HepG2 (cell line): Measurements from ENCODE around the gene TMEM139. TPM values are rescaled to one million over a fixed set of nuclear protein-coding genes. Genes with fewer than 3 reads are reported as not detected.

Experiments used
- ATM ChIP-seq: fragments of 450-650 bp; IDR thresholded peaks from 2 replicates; pipeline ENCODE4 v1.7.1; 2017; ENCODE audit warnings: mild to moderate bottlenecking, borderline replicate concordance
- CBX1 ChIP-seq: IDR thresholded peaks from one replicate; pipeline ENCODE4 v1.6.1; 2016; ENCODE audit warnings: antibody characterized with exemption, low read depth
- E2F1 ChIP-seq: sonication (generic); formaldehyde crosslinking; IDR thresholded peaks from 2 replicates; pipeline ENCODE4 v1.5.0; 2020; ENCODE audit warnings: missing genetic modification reagents
- E2F5 ChIP-seq: sonication (generic); formaldehyde crosslinking; conservative IDR thresholded peaks from 2 replicates; pipeline ENCODE4 v1.4.0; 2020; ENCODE audit warnings: missing genetic modification reagents
- FOSL2 ChIP-seq: sonication (generic); formaldehyde crosslinking; IDR thresholded peaks from 2 replicates; pipeline ENCODE4 v1.4.0; 2020; ENCODE audit warnings: missing genetic modification reagents
- IKZF1 ChIP-seq: fragments of 450-650 bp; IDR thresholded peaks from 2 replicates; pipeline ENCODE4 v1.7.1; 2016
- KLF16 ChIP-seq, 2 experiments: sonication (generic) in 1 of 2; formaldehyde crosslinking in 1 of 2; IDR thresholded peaks; 2 replicates each; pipeline versions ENCODE4 v1.6.1 to v1.8.0; 2016 to 2023; ENCODE audit warnings: missing genetic modification reagents in 2 of 2, missing compliant biosample characterization in 1 of 2
- REST ChIP-seq, 2 experiments: IDR thresholded peaks; 2 replicates each; pipeline ENCODE4 v1.6.1; 2011 to 2012; ENCODE audit warnings: low read length in 2 of 2, borderline replicate concordance in 1 of 2, low read depth in 1 of 2, mild to moderate bottlenecking in 1 of 2, moderate library complexity in 1 of 2
- SNAPC5 ChIP-seq: sonication (generic); formaldehyde crosslinking; IDR thresholded peaks from 2 replicates; pipeline ENCODE4 v1.8.1; 2023; ENCODE audit warnings: mild to moderate bottlenecking, missing genetic modification reagents, borderline replicate concordance
- ZBTB49 ChIP-seq: sonication (generic); formaldehyde crosslinking; IDR thresholded peaks from 2 replicates; pipeline ENCODE4 v1.4.0; 2020; ENCODE audit warnings: missing genetic modification reagents, borderline replicate concordance
- ZNF17 ChIP-seq: sonication (generic); formaldehyde crosslinking; IDR thresholded peaks from 2 replicates; pipeline ENCODE4 v1.5.0; 2020; ENCODE audit warnings: mild to moderate bottlenecking, missing genetic modification reagents
- ZNF205 ChIP-seq: IDR thresholded peaks from 2 replicates; pipeline ENCODE4 v1.6.1; 2018; ENCODE audit warnings: missing biosample characterization, missing genetic modification reagents
- ZNF282 ChIP-seq: fragments of 450-650 bp; IDR thresholded peaks from 2 replicates; pipeline ENCODE4 v1.6.1; 2018; ENCODE audit not compliant: partially characterized antibody
- ZNF317 ChIP-seq: sonication (generic); formaldehyde crosslinking; IDR thresholded peaks from 2 replicates; pipeline ENCODE4 v1.5.0; 2020; ENCODE audit warnings: mild to moderate bottlenecking, missing genetic modification reagents
- ZNF337 ChIP-seq: sonication (generic); formaldehyde crosslinking; IDR thresholded peaks from 2 replicates; pipeline ENCODE4 v1.5.1; 2020; ENCODE audit warnings: missing genetic modification reagents, low read depth, mild to moderate bottlenecking, borderline replicate concordance
- ZNF501 ChIP-seq: sonication (generic); formaldehyde crosslinking; IDR thresholded peaks from 2 replicates; pipeline ENCODE4 v1.5.1; 2020; ENCODE audit warnings: mild to moderate bottlenecking, moderate library complexity, missing genetic modification reagents
- ZNF737 ChIP-seq: sonication (generic); formaldehyde crosslinking; IDR thresholded peaks from 2 replicates; pipeline ENCODE4 v1.5.0; 2020; ENCODE audit warnings: missing genetic modification reagents, mild to moderate bottlenecking, borderline replicate concordance
- polyA plus RNA-seq, 8 experiments: library from polyadenylated mRNA; depleted of rRNA in 3 of 8; stranded (reverse) in 7 of 8; unstranded in 1 of 8; fragments of >200 nt; fragmentation: Illumina TruSeq in 4 of 8; extraction: Trizol in 4 of 8; gene quantifications; 2 replicates each; pipeline versions ENCODE4 v1.2.1 to v1.2.3, GENCODE V29; 2011 to 2016; ENCODE audit warnings: low read depth in 4 of 8, missing spikeins in 1 of 8, mixed read lengths in 1 of 8; ENCODE audit not compliant: insufficient read depth in 1 of 8
- total RNA-seq, 5 experiments: library from RNA; depleted of rRNA; stranded (reverse); fragments of >200 nt; fragmentation: Illumina TruSeq; extraction: Trizol; gene quantifications; 2 replicates each; pipeline ENCODE4 v1.2.3, GENCODE V29; 2016; ENCODE audit warnings: low read depth in 1 of 5
- TF ChIP-seq, protein P1 (sequence below): sonication (generic); formaldehyde crosslinking; IDR thresholded peaks from 2 replicates; pipeline ENCODE4 v1.5.1; 2020; ENCODE audit warnings: missing genetic modification reagents, mild to moderate bottlenecking, borderline replicate concordance

The TMEM139 gene
- total and polyA plus RNA-seq, 2 of the 13 experiments (the other 11 are each of a cell fraction or from before 2014, with no cell fraction given): 7.9 to 14.0 TPM

DNA sequence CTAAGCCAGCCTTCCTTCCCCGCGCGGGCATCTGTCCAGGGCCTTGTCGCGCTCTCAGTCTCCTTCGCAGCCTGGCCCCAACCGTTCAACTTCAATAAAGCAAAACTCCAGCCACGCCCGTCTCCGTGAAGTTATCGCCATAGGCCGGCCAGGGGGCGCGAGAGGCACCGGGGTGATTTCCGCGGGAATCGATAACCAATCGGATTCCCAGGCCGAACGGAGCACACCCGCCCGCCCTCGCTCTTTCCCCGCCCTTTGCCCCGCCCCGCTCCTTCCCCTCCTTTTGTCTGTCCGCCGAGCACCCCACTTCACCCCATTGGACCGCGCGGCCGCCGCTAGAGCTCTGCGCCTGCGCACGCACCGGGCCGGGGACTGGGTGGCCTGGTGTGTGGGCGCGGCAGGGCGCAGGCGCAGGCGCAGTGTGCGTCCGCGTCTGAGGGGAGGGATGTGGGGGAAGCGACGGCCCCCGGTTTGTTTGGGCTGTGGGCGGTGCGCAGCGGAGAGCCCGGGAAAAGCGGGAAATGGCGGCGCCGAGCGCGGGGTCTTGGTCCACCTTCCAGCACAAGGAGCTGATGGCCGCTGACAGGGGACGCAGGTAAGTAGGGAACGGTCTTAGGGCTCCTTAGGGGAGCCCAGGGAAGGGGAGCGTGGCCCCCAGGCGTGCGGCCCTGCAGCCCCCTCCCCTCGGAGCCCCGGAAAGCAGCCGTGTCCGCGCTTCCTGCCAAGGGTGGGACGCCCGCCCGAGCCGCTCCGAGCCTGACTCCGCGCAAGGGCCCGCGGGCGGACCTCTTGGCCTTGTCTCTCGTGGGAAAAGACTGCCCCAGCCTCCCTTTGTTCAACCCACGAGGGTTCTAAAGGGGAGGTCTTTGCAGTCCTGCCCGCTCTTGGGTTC lies 3.4 kb downstream of the TMEM139 start, which contains the start of gene CASP2 (continued):
- TF ChIP-seq ZBTB49 (CRISPR knock-in tag): no peak
- peak; percentile 83 for TF ChIP-seq E2F5
- no peak for TF ChIP-seq ZNF17 (CRISPR knock-in tag)
- TF ChIP-seq E2F1: peak; percentile 95
- TF ChIP-seq REST (IDR thresholded peaks at IDR 0.05; ENCODE audit: borderline replicate concordance in 1 of 2, low read depth in 1 of 2, low read length in 2 of 2): peak in 1 of 2 experiments; percentile 8; a peak in 1 of 4 replicates
- TF ChIP-seq FOSL2 (CRISPR knock-in tag): no peak; the same call in 1 of the 2 replicates
- no peak for TF ChIP-seq ZNF282
- TF ChIP-seq, protein P1, sequence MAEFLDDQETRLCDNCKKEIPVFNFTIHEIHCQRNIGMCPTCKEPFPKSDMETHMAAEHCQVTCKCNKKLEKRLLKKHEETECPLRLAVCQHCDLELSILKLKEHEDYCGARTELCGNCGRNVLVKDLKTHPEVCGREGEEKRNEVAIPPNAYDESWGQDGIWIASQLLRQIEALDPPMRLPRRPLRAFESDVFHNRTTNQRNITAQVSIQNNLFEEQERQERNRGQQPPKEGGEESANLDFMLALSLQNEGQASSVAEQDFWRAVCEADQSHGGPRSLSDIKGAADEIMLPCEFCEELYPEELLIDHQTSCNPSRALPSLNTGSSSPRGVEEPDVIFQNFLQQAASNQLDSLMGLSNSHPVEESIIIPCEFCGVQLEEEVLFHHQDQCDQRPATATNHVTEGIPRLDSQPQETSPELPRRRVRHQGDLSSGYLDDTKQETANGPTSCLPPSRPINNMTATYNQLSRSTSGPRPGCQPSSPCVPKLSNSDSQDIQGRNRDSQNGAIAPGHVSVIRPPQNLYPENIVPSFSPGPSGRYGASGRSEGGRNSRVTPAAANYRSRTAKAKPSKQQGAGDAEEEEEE (CRISPR knock-in tag): no peak
- peak in 1 of 2 experiments; percentile 52; a peak in 1 of 4 replicates for TF ChIP-seq KLF16 (CRISPR knock-in tag; IDR thresholded peaks at IDR 0.05)
- TF ChIP-seq SNAPC5 (CRISPR knock-in tag): no peak
- peak; percentile 80 for TF ChIP-seq ZNF317 (CRISPR knock-in tag)
- peak; percentile 69; the same call in 1 of the 2 replicates for TF ChIP-seq ZNF501 (CRISPR knock-in tag)
- TF ChIP-seq ZNF205 (CRISPR knock-in tag): no peak; the same call in 1 of the 2 replicates
- TF ChIP-seq ATM: no peak
- no peak for TF ChIP-seq ZNF337
- TF ChIP-seq IKZF1: no peak
- 0 out of 2 replicates have a peak, but pooled peaks have one; percentile 28 for TF ChIP-seq ZNF737 (CRISPR knock-in tag)
- no peak for TF ChIP-seq CBX1
